ENCODE data around the gene CLDN14.

CLDN14 gene

DNA sequence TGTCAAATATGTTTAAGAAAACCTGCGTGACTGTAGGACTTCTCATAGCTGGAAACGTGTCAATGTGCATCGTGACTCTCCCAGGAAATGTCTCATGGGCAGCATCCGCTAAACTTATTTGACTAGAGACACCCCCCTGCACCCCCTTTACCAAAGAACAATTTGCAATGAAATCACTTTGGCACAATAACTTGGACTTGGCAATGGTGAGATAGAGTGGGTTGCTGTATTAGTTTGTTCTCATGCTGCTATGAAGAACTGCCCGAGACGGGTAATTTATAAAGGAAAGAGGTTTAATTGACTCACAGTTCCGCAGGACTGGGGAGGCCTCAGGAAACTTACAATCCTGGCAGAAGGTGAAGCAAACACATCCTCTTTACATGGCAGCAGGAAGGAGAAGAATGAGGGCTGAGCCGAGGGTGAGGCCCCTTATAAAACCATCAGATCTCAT, 13.8 kb downstream of the CLDN14 start:
- no peak for DNase-seq

DNA sequence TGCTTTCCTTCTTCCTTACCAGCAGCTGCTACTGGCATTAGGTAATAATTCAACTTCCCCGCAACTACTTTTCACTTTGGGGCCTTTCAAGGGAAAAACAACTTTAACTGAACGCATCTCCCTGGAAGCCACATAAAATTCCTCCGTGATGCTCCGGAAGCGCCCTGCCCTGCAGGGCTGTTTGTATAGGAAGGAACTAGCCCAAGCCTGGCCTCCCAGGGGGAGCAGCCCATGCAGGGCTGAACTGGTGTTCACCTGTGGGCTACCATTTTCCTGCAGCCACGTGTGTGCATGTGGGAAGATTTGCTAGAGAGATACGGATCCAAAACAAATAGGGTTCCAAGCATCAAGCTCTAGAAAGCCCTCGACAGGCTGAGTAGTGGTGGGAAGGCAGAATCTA, 14.4 kb downstream of the CLDN14 start:
- no peak for DNase-seq

DNA sequence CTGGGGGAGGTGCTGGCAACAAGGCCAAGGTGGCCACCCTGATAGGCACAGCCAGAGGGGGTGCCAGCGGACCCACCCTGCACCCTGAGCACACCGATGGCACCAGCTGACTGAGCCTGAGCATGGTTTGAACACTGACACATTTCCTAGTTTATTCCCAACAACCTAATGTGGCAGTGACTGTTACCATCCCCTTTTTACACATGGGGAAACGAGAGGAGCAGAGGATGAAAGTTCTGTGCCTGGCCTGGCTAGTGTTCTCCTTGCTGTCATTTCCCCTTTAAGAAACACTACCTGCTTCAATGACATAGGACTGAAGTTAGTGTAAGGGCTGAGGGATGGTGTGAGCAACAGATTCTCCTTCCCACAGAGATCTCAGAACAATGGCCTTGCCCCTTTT, 15.3 kb downstream of the CLDN14 start:
- DNase-seq: no peak

DNA sequence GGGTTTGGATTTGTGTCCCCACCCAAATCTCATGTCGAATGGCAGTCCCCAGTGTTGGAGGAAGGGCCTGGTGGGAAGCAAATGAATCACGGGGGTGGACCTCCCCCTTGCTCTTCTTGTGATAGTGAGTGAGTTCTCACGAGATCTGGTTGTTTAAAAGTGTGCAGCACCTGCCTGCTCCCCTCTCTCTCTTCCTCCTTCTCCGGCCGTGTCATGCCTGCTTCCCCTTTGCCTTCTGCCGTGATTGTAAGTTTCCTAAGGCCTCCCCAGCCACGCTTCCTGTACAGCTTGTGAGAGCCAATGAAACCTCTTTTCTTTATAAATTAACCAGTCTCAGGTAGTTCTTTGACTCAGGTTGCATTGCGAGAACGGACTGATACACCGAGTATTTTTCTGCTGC, 15.9 kb downstream of the CLDN14 start:
- DNase-seq: no peak

DNA sequence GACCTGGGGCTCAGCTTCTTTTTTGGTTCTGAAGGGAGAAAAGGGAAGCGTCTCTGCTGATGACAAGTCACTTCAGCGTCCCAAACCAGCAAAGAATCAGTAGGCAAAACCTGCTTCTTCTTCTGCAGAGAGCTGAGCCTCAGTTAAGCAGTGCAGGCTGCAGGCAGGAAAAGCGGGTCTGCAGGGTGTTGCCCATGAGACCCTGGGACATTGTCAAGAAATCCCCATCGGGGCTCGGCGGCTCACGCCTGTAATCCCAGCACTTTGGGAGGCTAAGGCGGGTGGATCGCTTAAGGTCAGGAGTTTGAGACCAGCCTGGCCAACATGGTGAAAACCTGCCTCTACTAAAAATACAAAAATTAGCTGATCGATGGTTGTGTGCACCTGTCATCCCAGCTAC, 16.7 kb downstream of the CLDN14 start:
- no peak for DNase-seq

DNA sequence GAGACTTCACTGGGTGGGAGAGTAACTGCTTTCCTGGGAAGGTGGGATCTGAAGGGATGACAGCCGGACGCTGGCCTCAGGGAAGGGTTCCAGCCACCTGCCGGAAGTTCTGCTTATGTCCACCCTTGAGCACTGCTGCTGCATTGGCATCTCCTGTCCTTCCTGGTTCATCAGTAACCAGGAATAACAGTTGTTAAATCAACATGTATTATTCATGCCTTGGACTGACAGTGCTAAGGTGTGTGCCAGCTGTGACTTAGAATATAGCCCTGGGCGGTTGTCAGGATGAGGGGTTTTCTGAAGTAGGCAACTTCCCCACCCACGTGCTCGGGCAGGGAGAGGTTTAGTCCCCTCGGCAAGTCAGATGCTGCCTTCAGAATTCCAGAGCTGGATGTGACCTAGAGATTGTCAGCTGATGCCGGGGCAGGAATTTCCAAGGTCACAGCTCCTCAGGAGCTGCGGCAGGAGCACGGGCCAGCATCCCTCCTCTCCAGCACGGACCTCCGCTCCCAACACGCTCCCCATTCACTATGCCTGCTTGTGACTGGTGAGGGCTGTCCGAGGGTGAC, 17.9 kb downstream of the CLDN14 start:
- no peak for DNase-seq

DNA sequence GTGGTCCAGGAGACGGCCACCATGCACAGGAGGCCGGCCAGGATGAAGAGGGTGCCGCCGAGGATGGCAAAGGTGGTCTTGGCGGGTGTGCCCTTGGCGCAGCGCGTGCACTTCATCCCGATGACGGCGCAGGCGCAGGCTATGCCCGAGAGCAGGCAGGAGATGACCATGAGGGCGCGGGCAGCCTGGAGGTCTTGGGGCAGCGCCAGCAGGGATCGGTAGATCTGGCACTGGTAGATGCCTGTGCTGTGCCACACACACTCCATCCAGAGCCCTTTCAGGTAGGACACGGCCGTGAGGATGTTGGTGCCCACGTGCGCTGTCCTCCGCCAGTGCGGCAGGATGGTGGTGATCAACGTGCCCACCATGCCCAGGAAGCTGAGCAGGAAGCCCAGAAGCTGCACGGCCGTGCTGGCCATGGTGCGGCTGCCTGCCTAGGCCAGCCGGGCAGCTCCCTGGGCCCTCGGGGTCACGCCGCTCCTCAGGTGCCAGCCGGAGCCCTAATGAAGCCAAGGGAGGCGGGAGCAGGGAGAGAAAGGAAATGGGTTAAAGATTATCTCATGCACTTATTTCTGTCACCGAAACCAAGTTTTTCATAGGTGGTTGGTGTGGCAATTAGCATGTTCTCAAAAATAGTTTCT, 18.5 kb downstream of the CLDN14 start:
- no peak for DNase-seq

DNA sequence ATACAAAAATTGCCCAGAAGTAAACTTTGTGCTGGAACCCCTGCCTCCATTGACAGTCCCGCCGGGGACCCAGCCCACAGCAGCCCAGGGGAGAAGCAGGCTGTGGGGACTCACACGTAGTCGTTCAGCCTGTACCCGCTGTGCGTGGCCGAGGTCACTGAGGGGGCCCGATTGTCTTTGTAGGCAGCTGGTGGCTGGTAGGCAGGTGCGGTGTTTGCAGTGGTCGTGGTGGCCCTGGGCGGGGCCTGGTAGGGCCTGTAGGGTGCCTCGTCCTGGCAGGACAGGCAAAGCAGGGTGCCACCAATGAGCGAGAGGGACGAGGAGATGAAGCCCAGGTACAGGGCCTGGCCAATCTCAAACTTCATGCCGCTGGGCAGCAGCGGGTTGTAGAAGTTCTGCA, 19.1 kb downstream of the CLDN14 start:
- DNase-seq: no peak

DNA sequence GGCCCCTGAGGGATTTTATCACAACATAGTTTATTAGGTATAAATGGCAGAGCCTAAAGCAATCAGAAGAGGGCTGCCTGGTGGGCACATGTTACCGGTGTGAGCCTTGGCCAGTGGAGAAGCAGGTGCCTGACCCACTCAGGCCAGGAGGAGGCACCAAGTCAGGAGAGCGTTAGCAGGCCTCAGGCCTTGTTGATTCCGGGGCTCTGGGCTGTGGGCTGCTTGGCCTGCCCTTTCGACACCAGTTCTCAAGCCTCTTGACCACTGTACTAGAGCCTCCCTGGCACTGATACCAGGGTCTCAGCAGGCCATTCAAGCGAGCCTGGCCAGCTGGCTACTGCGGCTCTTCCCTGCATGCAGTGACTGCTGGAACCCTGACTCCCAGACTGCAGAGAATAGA, 20.8 kb downstream of the CLDN14 start:
- no peak for DNase-seq

DNA sequence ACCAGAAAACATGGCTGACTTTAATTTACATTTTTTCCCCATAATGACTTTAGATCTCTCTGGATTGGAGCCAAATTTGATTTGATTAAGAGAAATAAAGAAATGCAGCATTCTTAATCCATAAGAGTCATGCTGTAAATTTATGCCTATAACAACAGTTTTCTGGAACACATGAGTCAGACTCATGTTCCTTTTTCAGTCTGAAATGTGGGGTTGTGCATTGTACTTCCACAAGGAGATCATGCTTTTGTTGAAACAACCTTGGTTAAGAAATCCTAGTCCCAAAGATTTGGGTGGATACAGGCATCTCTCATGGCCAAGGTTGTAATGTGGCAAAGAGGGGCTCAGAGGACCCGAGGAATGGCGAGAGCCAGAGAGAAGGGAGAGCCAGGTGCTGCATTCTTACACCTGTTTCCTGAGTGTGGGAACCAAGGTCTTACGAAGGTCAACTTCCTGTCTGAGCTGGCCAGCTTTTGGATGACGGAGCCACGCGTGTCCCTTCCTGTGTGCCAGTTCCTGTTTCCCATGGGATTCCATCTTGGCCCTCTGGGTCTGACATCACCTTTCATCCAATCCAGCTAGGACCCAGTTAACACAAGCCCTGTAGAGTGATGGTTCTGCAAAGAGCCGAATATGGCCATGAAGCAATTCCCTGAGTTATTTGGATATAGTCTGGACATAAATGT, 23.1 kb downstream of the CLDN14 start:
- no peak for DNase-seq

DNA sequence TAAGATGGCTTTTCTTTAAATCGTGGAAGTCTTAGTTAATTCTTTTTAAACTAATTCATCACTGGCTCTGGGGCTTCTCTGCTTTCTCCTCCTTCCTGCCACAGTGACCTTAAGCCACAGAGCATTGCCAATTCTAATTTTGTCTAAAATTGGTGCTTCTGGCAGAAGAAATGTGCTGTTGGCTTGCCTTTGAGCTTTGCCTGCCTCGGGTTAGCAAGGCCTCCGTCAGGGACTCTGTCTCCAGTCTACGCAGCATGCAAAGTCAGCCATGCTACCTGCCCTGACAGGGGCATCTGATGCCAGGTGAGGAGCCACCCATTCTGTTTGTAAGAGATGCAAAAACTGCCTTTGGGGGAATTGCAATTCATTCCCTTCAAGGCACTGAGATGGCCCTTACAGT, 25.2 kb downstream of the CLDN14 start:
- DNase-seq: no peak

DNA sequence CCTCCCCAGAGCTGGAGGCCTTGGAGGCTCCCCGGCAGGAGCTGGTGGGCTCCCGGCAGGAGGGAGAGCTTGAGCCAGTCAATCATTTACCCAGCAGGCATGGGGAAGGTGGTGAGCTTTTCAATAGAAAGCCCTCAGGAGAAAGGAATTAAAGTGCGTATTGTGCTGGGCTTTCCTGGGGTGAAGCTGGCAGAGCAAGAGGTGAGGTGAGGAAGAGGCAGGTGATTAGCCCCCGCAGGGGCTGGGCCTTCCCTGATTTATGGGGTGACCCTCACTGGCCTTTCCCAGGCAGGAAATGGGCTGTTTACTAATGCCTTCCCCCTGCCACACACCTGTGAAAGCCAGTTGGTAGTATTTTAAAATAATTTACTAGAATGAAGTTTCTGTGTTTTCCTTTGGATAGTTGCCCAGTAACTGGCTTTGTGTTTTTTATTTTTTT, 25.8 kb downstream of the CLDN14 start:
- DNase-seq: no peak

DNA sequence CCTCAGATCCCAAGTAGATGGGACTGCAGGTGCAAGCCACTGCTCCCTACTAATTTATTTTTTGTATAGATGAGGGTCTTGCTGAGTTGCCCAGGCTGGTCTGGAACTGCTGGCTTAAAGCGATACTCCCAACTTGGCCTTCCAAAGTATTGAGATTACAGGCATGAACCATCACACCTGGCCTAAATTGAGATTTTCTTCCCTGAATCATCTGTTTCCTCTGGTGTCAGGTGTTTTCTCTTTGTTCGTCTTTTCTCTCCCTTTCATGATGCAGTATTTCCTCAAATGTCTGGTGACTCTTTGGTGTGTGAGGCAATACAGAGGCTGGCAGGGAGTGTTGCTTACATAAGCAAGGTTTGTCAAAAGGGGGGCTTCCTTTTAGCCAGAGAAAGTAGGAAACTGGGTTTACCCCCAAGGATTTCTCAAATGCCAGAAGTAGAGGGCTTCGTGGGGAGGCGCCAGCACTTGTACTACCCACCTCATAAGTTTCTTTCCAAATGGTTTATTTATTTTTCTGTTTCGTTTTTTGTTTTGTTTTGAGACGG, 27.6 kb downstream of the CLDN14 start:
- DNase-seq: no peak

DNA sequence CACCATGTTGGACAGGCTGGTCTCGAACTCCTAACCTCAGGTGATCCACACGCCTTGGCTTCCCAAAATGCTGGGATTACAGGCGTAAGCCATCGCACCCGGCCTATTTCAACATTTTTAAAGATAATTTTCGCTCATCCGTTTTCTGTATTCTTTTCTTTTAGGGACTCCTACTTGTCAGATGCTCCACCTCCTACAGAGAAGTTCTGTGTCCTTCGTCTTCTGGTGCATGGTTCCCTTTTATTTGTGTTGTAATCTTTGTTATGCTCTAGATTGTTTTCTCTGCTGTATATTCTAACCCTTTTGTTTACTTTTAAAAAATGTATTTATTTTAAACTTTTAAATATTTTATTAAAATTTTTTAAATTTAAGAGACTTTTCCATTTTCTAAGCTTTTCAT, 28.4 kb downstream of the CLDN14 start:
- DNase-seq: no peak

DNA sequence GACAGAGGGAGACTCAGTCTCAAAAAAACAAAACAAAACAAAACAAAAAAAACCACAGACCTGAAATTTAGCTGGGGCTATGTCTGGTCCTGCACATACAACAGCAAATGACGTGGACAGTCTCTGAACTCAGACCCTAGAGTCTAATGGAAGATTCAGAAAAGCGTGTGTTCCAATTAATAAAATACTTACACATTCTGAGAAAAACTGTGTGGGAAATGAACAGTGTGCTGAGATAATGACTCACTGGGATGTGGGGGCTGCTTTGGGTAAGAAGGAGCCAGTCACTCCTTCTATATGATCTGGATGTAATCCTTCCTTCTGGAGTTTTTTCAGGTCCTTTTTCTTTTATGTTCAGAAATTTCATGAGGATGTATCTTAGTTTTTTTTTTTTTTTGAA, 29.4 kb downstream of the CLDN14 start:
- no peak for DNase-seq

DNA sequence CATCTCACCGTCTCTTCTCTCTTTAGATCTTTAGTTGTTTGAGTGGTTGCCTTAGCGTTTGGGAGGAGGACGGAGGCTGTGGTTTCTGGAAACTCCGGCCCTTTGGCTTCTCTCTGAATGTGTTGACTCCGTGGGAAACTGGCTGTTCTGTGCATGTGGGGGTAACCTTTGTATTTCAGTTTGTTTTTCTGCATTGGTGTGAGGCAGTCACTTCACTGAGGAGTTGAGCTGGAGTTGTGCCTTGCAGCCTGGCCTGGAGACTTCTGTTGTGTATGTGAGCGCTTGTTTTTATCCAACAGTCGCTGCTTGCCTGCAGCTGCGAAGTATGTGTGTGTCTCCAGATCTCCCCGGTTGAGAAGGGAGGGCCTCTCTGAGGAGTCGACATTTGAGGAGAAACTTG, 33.6 kb downstream of the CLDN14 start:
- no peak for DNase-seq

DNA sequence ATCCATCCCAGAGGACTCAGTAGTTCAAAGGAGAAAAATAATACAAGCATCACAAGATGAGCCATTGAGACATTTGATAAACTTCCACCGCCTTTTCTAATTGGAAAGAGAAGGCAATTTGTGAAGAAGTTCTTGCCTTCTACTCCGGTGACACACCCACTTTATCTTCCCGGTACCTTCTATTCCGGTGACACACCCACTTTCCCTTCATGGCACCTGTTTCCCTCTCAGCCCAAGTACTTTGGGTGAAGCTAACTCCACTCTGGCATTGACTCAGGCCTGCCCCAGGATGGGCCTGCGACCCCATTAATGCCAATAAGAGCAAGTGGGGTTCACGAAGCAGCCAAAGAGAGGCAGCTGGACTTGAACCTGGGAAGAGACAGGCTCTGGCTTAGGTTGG, 38.2 kb downstream of the CLDN14 start:
- no peak for DNase-seq

DNA sequence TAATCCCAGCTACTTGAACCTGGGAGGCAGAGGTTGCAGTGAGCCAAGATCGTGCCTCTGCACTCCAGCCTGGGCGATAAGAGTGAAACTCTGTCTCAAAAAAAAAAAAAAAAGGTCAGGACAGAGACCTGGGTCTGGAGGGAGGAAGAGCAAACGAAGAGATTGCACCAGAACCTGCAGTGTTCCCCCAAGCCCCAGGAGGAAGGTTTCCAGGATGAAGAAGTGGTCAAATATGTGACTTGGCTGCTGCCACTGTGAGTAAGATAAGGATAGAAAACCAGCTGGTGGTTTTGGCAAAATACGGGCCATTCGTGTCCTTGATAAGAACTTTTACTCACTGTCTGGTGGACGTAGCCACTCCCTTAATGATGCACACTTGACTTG, 42.2 kb downstream of the CLDN14 start:
- no peak for DNase-seq

DNA sequence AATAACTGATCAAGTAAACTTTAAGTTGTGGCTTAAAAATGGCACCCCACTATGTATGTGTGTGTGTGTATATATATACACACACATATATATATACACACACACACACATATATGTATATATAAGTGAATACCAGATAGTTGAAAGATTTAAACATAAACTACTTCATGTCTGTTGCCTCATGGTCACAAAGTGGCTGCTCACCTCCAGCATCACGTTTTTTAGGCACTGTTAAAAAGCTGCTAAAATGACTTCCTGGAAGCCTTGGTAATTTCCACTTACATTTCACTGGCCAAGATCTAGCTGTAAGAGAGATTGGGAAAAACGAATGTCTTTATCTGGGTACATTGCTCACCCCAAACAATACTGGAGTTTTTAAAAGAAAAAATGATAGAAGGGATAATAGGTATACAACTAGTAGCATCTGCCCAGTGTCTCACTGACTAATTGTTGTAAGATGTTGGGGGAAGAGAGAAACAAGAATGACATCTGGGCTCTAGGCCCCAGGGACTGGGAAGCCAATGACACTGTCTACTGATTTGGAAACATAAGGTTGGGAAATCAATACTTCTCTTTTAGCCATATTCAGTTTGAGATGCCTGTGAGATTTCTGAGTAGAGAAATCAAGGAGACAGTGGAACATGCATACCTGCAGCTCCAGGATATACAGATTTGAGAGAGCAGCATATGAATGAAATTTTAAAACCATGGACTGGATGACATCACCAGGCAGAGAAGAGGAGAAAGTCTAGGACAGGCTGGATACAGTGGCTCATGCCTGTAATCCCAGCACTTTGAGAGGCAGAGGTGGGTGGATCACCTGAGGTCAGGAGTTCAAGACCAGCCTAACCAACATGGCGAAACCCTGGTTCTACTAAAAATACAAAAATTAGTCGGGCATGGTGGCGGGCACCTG, 42.8 kb downstream of the CLDN14 start:
- no peak for DNase-seq

DNA sequence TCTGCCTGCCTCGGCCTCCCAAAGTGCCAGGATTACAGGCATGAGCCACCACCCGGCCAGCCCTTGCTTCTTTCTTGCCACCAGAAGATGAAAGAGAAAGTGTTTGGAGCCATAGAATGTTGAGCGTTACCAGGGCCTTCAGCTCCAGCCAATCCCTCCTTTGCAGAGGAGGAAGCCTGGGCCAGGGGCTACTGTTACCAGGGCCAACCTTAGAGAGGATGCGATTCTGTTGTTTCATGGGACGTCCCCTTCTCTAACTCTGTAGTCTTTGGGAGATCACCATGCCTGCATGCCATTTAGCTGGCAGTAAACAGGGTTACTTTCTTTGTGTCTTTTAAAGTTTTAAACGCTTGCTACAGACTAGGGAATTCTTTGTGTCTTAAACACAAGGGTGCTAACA, 45.8 kb downstream of the CLDN14 start:
- no peak for DNase-seq

DNA sequence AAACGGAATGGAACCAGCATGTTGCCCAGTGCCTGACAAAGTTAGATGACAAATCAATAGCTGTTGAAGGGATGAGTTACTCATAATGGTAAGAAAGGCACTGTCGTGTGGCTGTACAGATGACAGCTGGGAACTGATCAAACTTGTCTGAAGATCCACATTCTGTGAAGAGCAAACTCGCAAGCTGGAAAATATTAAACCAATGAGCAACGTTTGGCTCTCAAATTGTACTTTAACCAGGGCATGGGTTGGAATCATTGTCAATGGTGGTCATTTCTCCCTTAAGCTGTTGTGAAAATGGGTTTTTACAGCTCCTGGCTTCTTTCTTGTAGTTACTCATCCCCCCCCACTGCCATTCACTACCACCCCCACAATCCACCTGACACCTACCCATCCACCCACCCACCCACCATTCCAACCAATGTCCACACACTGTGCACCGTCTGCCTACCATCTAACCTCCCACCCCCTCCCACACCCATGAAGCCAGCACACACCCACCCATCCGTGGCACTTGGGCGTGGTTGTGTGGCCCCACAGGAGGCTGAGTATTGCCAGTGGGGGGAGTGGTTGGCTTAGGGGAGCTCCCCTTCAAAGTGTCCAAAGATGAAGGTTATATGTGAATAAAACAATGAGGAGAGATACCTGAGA, 46.7 kb downstream of the CLDN14 start:
- no peak for DNase-seq

DNA sequence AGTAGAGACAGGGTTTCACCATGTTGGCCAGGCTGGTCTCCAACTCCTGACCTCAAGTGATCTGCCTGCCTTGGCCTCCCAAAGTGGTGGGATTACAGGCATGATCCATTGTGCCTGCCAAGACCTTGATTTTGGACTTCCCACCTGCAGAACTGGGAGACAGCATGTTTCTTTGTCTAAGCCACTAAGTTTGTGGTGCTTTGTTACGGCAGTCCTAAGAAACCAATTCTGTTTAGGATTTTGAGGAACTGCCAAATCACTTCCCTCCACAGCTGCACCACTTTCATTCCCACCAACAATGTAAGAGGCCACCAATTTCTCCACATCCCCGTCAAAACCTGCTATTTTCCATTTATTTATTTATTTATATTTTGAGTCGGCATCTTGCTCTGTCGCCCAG, 48.7 kb downstream of the CLDN14 start:
- DNase-seq: no peak

DNA sequence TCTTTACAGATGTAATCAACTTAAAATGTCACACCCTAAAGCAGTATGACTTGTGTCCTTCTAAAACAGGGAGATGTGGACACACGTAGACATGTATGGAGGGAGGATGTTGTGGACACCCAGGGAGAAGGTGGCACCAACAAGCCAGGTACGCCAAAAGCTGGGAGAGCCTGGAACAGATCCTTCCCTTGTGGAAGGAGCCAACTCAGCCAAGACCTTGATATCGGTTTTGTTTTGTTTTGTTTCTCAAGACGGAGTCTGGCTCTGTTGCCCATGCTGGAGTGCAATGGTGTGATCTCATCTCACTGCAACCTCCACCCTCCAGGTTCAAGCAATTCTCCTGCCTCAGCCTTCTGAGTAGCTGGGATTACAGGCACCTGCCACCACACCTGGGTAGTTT, 49.1 kb downstream of the CLDN14 start:
- no peak for DNase-seq
